ENCODE measurements around the gene SYNGR1.

SYNGR1 gene

DNA sequence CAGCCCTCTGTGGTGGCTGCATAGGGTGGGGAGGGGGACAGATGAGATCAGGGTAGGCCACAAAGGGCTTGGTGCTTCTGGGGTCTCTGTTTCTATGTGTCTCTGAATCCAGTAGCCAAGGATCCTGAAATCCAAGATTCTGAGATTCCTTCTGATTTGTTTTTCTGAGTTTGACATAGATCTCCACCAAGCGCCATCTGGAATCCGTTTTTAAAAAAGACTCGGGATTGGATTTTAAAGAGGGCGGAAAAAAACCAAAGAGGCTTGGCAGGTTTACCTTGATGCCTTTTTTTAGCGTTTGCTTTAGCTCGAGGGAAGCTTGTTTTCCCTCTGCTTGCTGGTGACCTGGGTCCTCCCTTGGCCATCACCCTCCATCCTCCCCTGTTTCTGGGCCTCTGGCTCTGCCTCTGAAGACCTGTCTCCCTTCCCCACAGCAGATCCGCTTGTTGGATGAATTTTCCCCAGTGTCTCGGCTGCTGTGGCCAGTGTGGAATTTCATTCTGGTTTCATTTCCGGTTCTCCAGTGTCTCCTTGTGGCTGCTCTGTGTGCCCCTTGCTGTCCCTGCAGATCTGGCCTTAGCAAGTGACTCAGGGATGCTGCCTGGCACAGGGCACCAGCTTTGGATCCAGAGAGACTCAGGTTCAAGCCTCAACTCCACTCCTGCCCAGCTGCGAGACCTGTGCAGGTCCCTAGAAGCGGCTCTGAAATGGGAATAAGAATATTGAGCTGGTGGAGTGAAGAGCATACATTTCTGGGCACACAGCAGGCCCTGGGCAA, 15.1 kb downstream of the SYNGR1 start:
- in situ Hi-C loops (cut with MboI; ENCODE audit: low sequenced_read_pairs), result no loop called here

DNA sequence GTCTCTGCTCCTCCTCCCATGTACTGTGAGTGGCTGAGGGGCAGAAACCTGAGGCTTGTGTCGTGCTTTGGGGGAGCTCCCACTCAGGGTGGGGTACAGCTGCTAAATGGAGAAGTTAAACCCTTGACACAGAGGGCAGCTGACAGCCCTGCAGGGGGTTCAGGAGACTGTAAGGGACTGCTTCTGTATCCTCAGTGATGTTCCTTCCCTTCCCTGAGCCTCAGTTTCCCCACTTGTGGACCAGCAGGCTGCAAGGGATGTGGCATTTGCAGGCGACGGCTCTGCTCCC, 15.6 kb downstream of the SYNGR1 start:
- in situ Hi-C loops (cut with MboI; ENCODE audit: low sequenced_read_pairs), result no loop called here

- in situ Hi-C loops (cut with MboI; ENCODE audit: low sequenced_read_pairs), result no loop called here
Observed at GRCh38 chr22:39367035-39367434, 17.2 kb downstream of the SYNGR1 start.

- in situ Hi-C loops (cut with MboI; ENCODE audit: low sequenced_read_pairs), result no loop called here
Observed at GRCh38 chr22:39368461-39368911, 18.7 kb downstream of the SYNGR1 start.

GRCh38 chr22:39369186-39369585, 19.4 kb downstream of the SYNGR1 start:
- in situ Hi-C loops (cut with MboI; ENCODE audit: low sequenced_read_pairs), result no loop called here

DNA sequence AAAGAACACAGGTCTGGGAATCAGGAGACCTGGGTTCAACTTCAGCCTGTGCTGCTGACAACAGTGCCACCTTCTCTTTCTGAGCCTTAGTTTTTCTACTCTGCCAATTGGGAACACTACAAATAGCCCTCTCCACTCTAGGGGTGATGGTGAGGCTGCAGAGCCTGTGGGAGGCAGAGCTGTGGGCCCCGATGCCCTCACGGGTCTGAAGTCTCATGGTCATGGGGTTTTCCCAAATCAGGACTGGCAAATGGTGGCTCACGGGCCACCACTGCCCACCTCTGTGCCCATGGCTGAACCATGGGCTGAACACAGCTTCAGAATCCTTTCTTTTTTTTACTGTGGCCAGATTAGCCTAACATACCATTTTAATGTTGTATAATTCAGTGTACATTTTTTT, 19.8 kb downstream of the SYNGR1 start:
- in situ Hi-C loops (cut with MboI; ENCODE audit: low sequenced_read_pairs), result no loop called here

- in situ Hi-C loops (cut with MboI; ENCODE audit: low sequenced_read_pairs), result no loop called here
Observed at GRCh38 chr22:39371732-39372131, 21.9 kb downstream of the SYNGR1 start.

DNA sequence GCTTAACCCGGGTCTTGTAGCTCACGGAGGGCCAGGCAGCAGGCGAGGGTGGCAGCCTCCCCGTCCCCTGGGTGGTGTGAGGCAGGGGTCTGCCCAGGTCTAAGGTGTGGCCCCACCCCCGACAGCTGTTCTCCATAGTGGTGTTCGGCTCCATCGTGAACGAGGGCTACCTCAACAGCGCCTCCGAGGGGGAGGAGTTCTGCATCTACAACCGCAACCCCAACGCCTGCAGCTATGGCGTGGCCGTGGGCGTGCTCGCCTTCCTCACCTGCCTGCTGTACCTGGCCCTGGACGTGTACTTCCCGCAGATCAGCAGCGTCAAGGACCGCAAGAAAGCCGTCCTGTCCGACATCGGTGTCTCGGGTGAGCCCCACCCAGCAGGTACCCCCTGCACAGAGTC, 24.4 kb downstream of the SYNGR1 start:
- in situ Hi-C loops (cut with MboI; ENCODE audit: low sequenced_read_pairs), result no loop called here

DNA sequence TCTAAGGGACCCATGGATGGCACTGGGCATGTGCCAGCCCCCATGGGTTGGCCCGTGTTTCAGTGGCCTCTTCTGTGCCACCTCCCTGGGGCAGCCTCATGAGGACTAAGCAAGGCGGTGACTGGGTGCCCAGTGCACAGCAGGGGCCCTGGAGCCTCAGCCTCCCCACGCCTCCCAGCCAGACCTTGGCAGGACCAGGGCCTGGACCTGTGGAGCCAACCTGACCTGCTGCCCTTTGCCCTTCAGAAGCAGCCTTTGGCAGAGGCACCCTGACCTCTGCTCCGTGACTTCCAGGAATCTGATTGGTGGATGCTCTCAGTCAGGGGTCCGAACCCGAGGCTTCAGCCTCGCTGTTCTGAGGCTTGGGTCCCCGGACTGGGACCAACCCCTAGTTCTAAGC, 25.0 kb downstream of the SYNGR1 start:
- in situ Hi-C loops (cut with MboI; ENCODE audit: low sequenced_read_pairs), result no loop called here

GRCh38 chr22:39375646-39376045, 25.9 kb downstream of the SYNGR1 start:
- in situ Hi-C loops (cut with MboI; ENCODE audit: low sequenced_read_pairs), result no loop called here

- in situ Hi-C loops (cut with MboI; ENCODE audit: low sequenced_read_pairs), result no loop called here
Observed at GRCh38 chr22:39379756-39380730, 30.3 kb downstream of the SYNGR1 start.

- in situ Hi-C loops (cut with MboI; ENCODE audit: low sequenced_read_pairs), result no loop called here
Observed at GRCh38 chr22:39381009-39381755, 31.4 kb downstream of the SYNGR1 start.

DNA sequence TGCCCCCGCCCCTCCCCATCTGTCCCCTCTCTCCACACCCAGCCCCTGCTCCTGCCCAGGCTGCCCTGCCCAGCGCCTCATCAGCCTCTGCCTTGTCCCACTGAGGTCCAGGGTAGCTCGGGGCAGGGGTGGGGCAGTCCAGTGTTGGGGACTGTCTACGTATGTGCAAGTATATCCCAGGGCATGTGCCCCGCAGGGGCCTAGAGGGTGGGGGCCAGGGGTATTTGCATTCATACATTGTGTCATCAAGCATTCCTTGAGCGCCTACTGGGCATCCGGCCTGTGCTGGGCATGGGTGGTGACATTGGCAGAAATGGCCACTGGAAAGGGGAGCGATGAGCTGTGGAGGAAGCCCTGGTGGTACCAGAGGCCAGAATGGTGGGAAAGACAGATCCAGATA, 32.1 kb downstream of the SYNGR1 start:
- in situ Hi-C loops (cut with MboI; ENCODE audit: low sequenced_read_pairs), result no loop called here

- in situ Hi-C loops (cut with MboI; ENCODE audit: low sequenced_read_pairs), result no loop called here
Observed at GRCh38 chr22:39382410-39382809, 32.6 kb downstream of the SYNGR1 start.

DNA sequence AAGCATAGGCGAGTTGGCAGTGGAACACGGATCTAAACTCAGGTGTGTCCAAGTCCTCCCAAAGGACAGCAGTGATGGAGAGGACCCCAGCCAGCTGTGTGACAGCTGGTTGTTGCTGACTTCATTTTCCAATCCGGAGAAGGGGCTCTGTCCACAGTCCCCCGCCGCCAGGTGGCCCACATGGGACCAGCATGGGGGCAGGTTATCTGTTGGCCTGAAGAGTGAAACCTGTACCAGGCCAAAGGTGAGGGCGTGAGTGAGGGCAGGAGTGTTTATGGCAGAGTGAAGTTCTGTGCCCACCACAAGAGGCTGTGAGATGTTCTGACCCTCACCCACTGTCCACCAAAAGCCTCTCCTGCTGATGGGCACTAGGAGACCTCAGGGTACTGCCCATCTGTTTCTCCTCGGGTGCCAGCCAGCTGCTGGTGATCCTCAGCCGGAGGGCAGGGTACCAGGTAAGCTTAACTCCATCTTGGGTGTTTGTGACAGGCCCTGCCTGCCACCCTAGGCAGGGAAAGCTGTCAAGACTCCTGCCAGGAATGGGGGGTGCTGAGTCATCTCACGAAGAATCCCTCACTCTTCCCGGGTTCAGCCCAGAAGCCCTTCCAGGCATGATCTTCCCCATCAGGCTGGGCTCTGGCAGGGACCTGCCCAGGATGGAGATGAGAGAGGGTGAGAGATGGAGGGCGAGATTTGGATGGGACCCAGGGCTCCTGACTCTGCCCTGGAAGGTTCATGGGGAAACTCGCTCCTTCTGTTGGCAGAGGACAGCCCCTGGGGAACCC, 34.2 kb downstream of the SYNGR1 start:
- in situ Hi-C loops (cut with MboI; ENCODE audit: low sequenced_read_pairs), result no loop called here

DNA sequence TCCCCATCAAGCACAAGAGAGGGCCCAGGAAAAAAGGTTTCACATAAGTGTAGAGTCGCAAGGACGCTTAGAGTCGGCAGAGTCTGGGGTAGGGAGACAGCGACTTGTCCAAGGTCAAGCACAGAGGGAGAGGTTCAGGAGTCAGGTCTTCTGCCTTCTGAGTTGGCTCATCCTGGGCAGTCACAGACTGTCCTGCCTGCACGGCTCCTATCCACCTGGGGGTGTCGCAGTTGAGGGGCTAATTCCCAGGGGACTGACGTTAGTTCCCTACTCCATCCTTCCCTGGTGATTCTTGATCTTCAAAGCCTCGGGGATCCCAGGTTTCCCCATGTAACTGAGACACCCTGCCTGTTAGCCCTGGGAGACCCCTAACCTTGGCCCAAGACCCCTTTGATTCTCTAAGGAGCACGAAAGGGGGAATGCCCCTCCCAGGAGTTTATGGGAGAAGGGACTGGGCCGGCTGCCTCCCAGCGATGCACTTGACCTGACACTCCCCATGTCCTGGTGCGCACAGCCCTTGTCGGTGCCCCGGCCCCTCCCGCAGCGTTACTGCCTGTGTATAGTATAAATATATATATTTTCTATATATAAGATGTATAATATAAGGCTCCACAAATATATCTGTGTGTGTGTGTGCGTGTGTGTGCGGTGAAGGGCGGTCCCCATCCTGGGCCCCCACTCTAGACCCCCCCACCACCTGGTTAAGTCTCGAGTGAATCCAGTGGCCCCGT, 35.1 kb downstream of the SYNGR1 start:
- in situ Hi-C loops (cut with MboI; ENCODE audit: low sequenced_read_pairs), result no loop called here

GRCh38 chr22:39388261-39389011, 38.6 kb downstream of the SYNGR1 start:
- in situ Hi-C loops (cut with MboI; ENCODE audit: low sequenced_read_pairs), result no loop called here

DNA sequence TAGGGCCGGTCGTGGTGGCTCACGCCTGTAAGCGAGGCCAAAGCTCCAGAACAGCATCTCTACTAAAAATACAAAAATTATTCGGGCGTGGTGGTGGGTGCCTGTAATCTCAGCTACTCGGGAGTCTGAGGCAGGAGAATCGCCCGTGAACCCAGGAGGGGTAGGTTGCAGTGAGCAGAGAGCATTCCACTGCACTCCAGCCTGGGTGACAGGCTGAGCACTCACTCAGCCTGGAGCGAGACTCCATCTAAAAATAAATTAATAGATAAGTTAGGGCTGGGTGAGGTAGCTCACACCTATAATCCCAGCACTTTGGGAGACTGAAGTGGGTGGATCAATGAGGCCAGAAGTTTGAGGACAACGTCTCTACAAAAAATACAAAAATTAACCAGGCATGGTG, 39.6 kb downstream of the SYNGR1 start:
- in situ Hi-C loops (cut with MboI; ENCODE audit: low sequenced_read_pairs), result no loop called here

GRCh38 chr22:39392341-39392948, 42.7 kb downstream of the SYNGR1 start:
- in situ Hi-C loops (cut with MboI; ENCODE audit: low sequenced_read_pairs), result no loop called here
